Measurements from ENCODE around the gene MIEN1.
"Not testable (repeated sequence)": the region's sequence is repeated elsewhere in the genome, so short reads cannot be mapped to it uniquely, and the experiment has no call there.

MIEN1 gene
- 16.4 to 19.2 (median 17.2) reads per million in 3 experiments for total RNA-seq

GRCh38 chr17:39730095-39730921, at the start of gene MIEN1:
TSS of gene MIEN1 (minus strand) at chr17:39730532. CDS start at chr17:39730495, 37 bp downstream.
- peak; percentile 90 for DNase-seq

GRCh38 chr17:39777534-39778365, 47.4 kb upstream of the MIEN1 start:
- DNase-seq: peak; percentile 44

GRCh38 chr17:39776252-39776651, 45.9 kb upstream of the MIEN1 start:
- DNase-seq: no peak

GRCh38 chr17:39775031-39775430, 44.7 kb upstream of the MIEN1 start:
- no peak for DNase-seq

- DNase-seq: no peak
Observed at GRCh38 chr17:39774047-39774446, 43.7 kb upstream of the MIEN1 start.

GRCh38 chr17:39772987-39773934, 42.9 kb upstream of the MIEN1 start:
- peak; percentile 37 for DNase-seq

GRCh38 chr17:39772415-39772814, 42.1 kb upstream of the MIEN1 start:
- DNase-seq: no peak

GRCh38 chr17:39769974-39770587, 39.7 kb upstream of the MIEN1 start:
- peak; percentile 77 for DNase-seq

- no peak for DNase-seq
Observed at GRCh38 chr17:39767147-39767546, 36.8 kb upstream of the MIEN1 start.

GRCh38 chr17:39765766-39766165, 35.4 kb upstream of the MIEN1 start:
- DNase-seq: no peak

GRCh38 chr17:39765175-39765574, 34.8 kb upstream of the MIEN1 start:
- no peak for DNase-seq

GRCh38 chr17:39764171-39764570, 33.8 kb upstream of the MIEN1 start:
- not testable (repeated sequence) for DNase-seq

GRCh38 chr17:39763051-39763820, 32.9 kb upstream of the MIEN1 start:
- DNase-seq: no peak

- no peak for DNase-seq
Observed at GRCh38 chr17:39761861-39762496, 31.6 kb upstream of the MIEN1 start.

- DNase-seq: no peak
Observed at GRCh38 chr17:39759204-39759603, 28.9 kb upstream of the MIEN1 start.

- peak; percentile 52 for DNase-seq
Observed at GRCh38 chr17:39757931-39758873, 27.9 kb upstream of the MIEN1 start.

- no peak for DNase-seq
Observed at GRCh38 chr17:39757176-39757662, 26.9 kb upstream of the MIEN1 start.

- no peak for DNase-seq
Observed at GRCh38 chr17:39756380-39757079, 26.2 kb upstream of the MIEN1 start.

Measured in central memory CD4-positive, alpha-beta T cell (primary cell).